ENCODE measurements around the gene GPR137B.

- TF ChIP-seq CTCF (IDR thresholded peaks at IDR 0.05) (no peak), POLR2A (IDR thresholded peaks at IDR 0.05) (no peak)
These were observed 14.3 kb downstream of the GPR137B start for GRCh38 chr1:236156512-236157208.
